Muscle layer of duodenum (tissue), 2 donors: ENCODE data around the gene FAM53A.

Experiments used
- H3K27ac ChIP-seq: one replicate; pipeline ENCODE4 v1.7.0; 2013; ENCODE audit warnings: mild to moderate bottlenecking, low read length
- H3K27me3 ChIP-seq: one replicate; pipeline ENCODE4 v1.7.0; 2013; ENCODE audit warnings: low read depth, mild to moderate bottlenecking, control low read depth, low read length
- H3K36me3 ChIP-seq, 2 donors: one replicate each; pipeline ENCODE4 v1.7.0; 2013; ENCODE audit warnings: low read length in 2 of 2, control low read depth in 1 of 2, mild to moderate bottlenecking in 1 of 2; ENCODE audit not compliant: insufficient read depth in 2 of 2, control insufficient read depth in 1 of 2
- H3K4me1 ChIP-seq, 2 donors: one replicate each; pipeline ENCODE4 v1.7.0; 2013; ENCODE audit warnings: low read length in 2 of 2, mild to moderate bottlenecking in 2 of 2, control low read depth in 1 of 2, moderate library complexity in 1 of 2; ENCODE audit not compliant: insufficient read depth in 2 of 2, control insufficient read depth in 1 of 2
- H3K4me3 ChIP-seq, 2 donors: one replicate each; pipeline ENCODE4 v1.7.0; 2013; ENCODE audit warnings: low read length in 2 of 2, low read depth in 1 of 2, mild to moderate bottlenecking in 1 of 2
- H3K9me3 ChIP-seq, 2 donors: one replicate each; pipeline ENCODE4 v1.7.0; 2013; ENCODE audit warnings: low read length in 2 of 2, control low read depth in 1 of 2, mild to moderate bottlenecking in 1 of 2; ENCODE audit not compliant: control insufficient read depth in 1 of 2
- donor health status: healthy.

The FAM53A gene

GRCh38 chr4:1604181-1604705, 79.9 kb downstream of the FAM53A start:
- no peaks in the 10 kb centered on the region for H3K36me3 ChIP-seq
- no peaks in the 10 kb centered on the region for H3K27me3 ChIP-seq
- H3K4me3 ChIP-seq = no peak overlapping the region
- H3K9me3 ChIP-seq = no peaks in the 10 kb centered on the region
- H3K27ac ChIP-seq = no peak overlapping the region
- no peaks in the 10 kb centered on the region for H3K4me1 ChIP-seq

GRCh38 chr4:1603413-1604135, 80.5 kb downstream of the FAM53A start:
- Histone ChIP-seq H3K4me3 (no peak overlapping the region), H3K27ac (no peak overlapping the region), H3K9me3 (no peaks in the 10 kb centered on the region), H3K27me3 (no peaks in the 10 kb centered on the region), H3K36me3 (no peaks in the 10 kb centered on the region), H3K4me1 (no peaks in the 10 kb centered on the region)

- H3K27me3 ChIP-seq = no peaks in the 10 kb centered on the region
- no peak overlapping the region for H3K27ac ChIP-seq
- no peaks in the 10 kb centered on the region for H3K4me1 ChIP-seq
- no peak overlapping the region for H3K4me3 ChIP-seq
- H3K9me3 ChIP-seq = no peaks in the 10 kb centered on the region
- H3K36me3 ChIP-seq = no peaks in the 10 kb centered on the region
Measured at GRCh38 chr4:1602655-1603412, 81.3 kb downstream of the FAM53A start.

- Histone ChIP-seq H3K4me3 (no peak overlapping the region), H3K27ac (no peak overlapping the region), H3K27me3 (no peaks in the 10 kb centered on the region), H3K9me3 (no peaks in the 10 kb centered on the region), H3K36me3 (no peaks in the 10 kb centered on the region), H3K4me1 (no peaks in the 10 kb centered on the region)
Measured at GRCh38 chr4:1601852-1602654, 82.1 kb downstream of the FAM53A start.

GRCh38 chr4:1601533-1601835, 82.6 kb downstream of the FAM53A start:
- no peaks in the 10 kb centered on the region for H3K4me1 ChIP-seq
- no peaks in the 10 kb centered on the region for H3K9me3 ChIP-seq
- no peaks in the 10 kb centered on the region for H3K27me3 ChIP-seq
- H3K4me3 ChIP-seq = no peak overlapping the region
- no peak overlapping the region for H3K27ac ChIP-seq
- no peaks in the 10 kb centered on the region for H3K36me3 ChIP-seq

- no peak overlapping the region for H3K27ac ChIP-seq
- H3K4me1 ChIP-seq = no peaks in the 10 kb centered on the region
- no peaks in the 10 kb centered on the region for H3K9me3 ChIP-seq
- H3K36me3 ChIP-seq = no peaks in the 10 kb centered on the region
- H3K4me3 ChIP-seq = no peak overlapping the region
- H3K27me3 ChIP-seq = no peaks in the 10 kb centered on the region
Measured at GRCh38 chr4:1600811-1601532, 83.1 kb downstream of the FAM53A start.

GRCh38 chr4:1600211-1600780, 83.8 kb downstream of the FAM53A start:
- Histone ChIP-seq H3K27ac (no peak overlapping the region), H3K4me3 (no peak overlapping the region), H3K4me1 (no peaks in the 10 kb centered on the region), H3K36me3 (no peaks in the 10 kb centered on the region), H3K27me3 (no peaks in the 10 kb centered on the region), H3K9me3 (no peaks in the 10 kb centered on the region)

GRCh38 chr4:1599491-1600210, 84.5 kb downstream of the FAM53A start:
- H3K36me3 ChIP-seq = no peaks in the 10 kb centered on the region
- H3K4me3 ChIP-seq = no peak overlapping the region
- H3K9me3 ChIP-seq = no peaks in the 10 kb centered on the region
- no peaks in the 10 kb centered on the region for H3K4me1 ChIP-seq
- no peak overlapping the region for H3K27ac ChIP-seq
- H3K27me3 ChIP-seq = no peaks in the 10 kb centered on the region

- H3K27me3 ChIP-seq = no peaks in the 10 kb centered on the region
Measured at GRCh38 chr4:1599026-1599481, 85.1 kb downstream of the FAM53A start.

More at GRCh38 chr4:1599026-1599481, 85.1 kb downstream of the FAM53A start:
- Histone ChIP-seq H3K4me3 (no peak overlapping the region), H3K36me3 (no peaks in the 10 kb centered on the region), H3K4me1 (no peaks in the 10 kb centered on the region), H3K9me3 (no peaks in the 10 kb centered on the region), H3K27ac (no peak overlapping the region)
